Parathyroid adenoma (tissue), 2 donors: ENCODE results near the gene TMEM141.
"Not testable (repeated sequence)": the region's sequence is repeated elsewhere in the genome, so short reads cannot be mapped to it uniquely, and the experiment has no call there.

Experiments
- H2AFZ ChIP-seq: fragments of 300-600 bp; sonication (generic); one replicate; pipeline ENCODE4 v1.7.0; 2017; ENCODE audit warnings: antibody characterized with exemption, mild to moderate bottlenecking
- H3K27ac ChIP-seq: fragments of 300-600 bp; sonication (generic); one replicate; pipeline ENCODE4 v1.7.0; 2017
- H3K27me3 ChIP-seq: fragments of 300-600 bp; sonication (generic); one replicate; pipeline ENCODE4 v1.7.0; 2017; ENCODE audit warnings: low read length; ENCODE audit not compliant: control insufficient read depth, insufficient read depth
- H3K36me3 ChIP-seq: fragments of 300-600 bp; sonication (generic); one replicate; pipeline ENCODE4 v1.7.0; 2017; ENCODE audit warnings: low read length; ENCODE audit not compliant: control insufficient read depth, insufficient read depth
- H3K4me1 ChIP-seq: fragments of 300-600 bp; sonication (generic); one replicate; pipeline ENCODE4 v1.7.0; 2017; ENCODE audit warnings: control low read depth
- H3K4me2 ChIP-seq: fragments of 300-600 bp; sonication (generic); one replicate; pipeline ENCODE4 v1.7.0; 2017; ENCODE audit warnings: low read length
- H3K4me3 ChIP-seq: fragments of 300-600 bp; sonication (generic); one replicate; pipeline ENCODE4 v1.7.0; 2017; ENCODE audit warnings: low read depth, low read length
- H3K79me2 ChIP-seq: fragments of 300-600 bp; sonication (generic); one replicate; pipeline ENCODE4 v1.7.0; 2017; ENCODE audit warnings: control low read depth
- H3K9ac ChIP-seq: fragments of 300-600 bp; sonication (generic); one replicate; pipeline ENCODE4 v1.7.0; 2017; ENCODE audit warnings: mild to moderate bottlenecking
- H3K9me3 ChIP-seq: fragments of 300-600 bp; sonication (generic); one replicate; pipeline ENCODE4 v1.7.0; 2017; ENCODE audit warnings: low read length; ENCODE audit not compliant: control insufficient read depth
- CTCF ChIP-seq: fragments of 300-600 bp; sonication (generic); IDR thresholded peaks from one replicate; pipeline ENCODE4 v1.7.0; 2017; ENCODE audit warnings: antibody characterized with exemption, mild to moderate bottlenecking
- donor health status: primary hyperparathyroidism.

The TMEM141 gene

GRCh38 chr9:136787690-136788400 is 3.3 kb upstream of the TMEM141 start:
- no peaks in the 10 kb centered on the region for H3K9me3 ChIP-seq
- no peak overlapping the region for H3K4me3 ChIP-seq
- H2AFZ ChIP-seq, result no peak overlapping the region
- H3K4me2 ChIP-seq, result no peak overlapping the region
- TF ChIP-seq CTCF, result peak; percentile 71
- no peaks in the 10 kb centered on the region for H3K27me3 ChIP-seq
- H3K9ac ChIP-seq, result no peak overlapping the region
- peaks cover 7% of the 10 kb centered on the region for H3K4me1 ChIP-seq
- H3K36me3 ChIP-seq, result no peaks in the 10 kb centered on the region
- no peak overlapping the region for H3K27ac ChIP-seq
- no peaks in the 10 kb centered on the region for H3K79me2 ChIP-seq

- not testable (repeated sequence) for H3K4me1 ChIP-seq
Observed at GRCh38 chr9:136788644-136789522, 2.3 kb upstream of the TMEM141 start.

GRCh38 chr9:136789523-136789937 is 1.6 kb upstream of the TMEM141 start:
- H3K9ac ChIP-seq, result no peak overlapping the region

More at GRCh38 chr9:136788644-136789522, 2.3 kb upstream of the TMEM141 start:
- H3K27ac ChIP-seq, H3K36me3 ChIP-seq, H3K4me3 ChIP-seq, H3K79me2 ChIP-seq, H2AFZ ChIP-seq, H3K27me3 ChIP-seq, H3K9ac ChIP-seq, H3K4me2 ChIP-seq, H3K9me3 ChIP-seq: not testable (repeated sequence)

GRCh38 chr9:136791516-136792276 is 552 bp downstream of the TMEM141 start:
- peak; percentile 86 for TF ChIP-seq CTCF
- no peaks in the 10 kb centered on the region for H3K79me2 ChIP-seq

More at GRCh38 chr9:136789523-136789937, 1.6 kb upstream of the TMEM141 start:
- Histone ChIP-seq H2AFZ (no peak overlapping the region), H3K27ac (no peak overlapping the region), H3K79me2 (no peaks in the 10 kb centered on the region), H3K36me3 (no peaks in the 10 kb centered on the region), H3K27me3 (no peaks in the 10 kb centered on the region), H3K9me3 (no peaks in the 10 kb centered on the region), H3K4me2 (no peak overlapping the region), H3K4me3 (no peak overlapping the region), H3K4me1 (peaks cover 7% of the 10 kb centered on the region)
- TF ChIP-seq CTCF, result no peak

More at GRCh38 chr9:136791516-136792276, 552 bp downstream of the TMEM141 start:
- Histone ChIP-seq H3K9me3 (no peaks in the 10 kb centered on the region), H2AFZ (peak overlapping the region; percentile 83), H3K4me3 (peak overlapping the region; percentile 97), H3K27ac (peak overlapping the region; percentile 95), H3K9ac (peak overlapping the region; percentile 37), H3K27me3 (no peaks in the 10 kb centered on the region), H3K4me1 (peaks cover 7% of the 10 kb centered on the region), H3K4me2 (peak overlapping the region; percentile 99), H3K36me3 (no peaks in the 10 kb centered on the region)
